Endothelial cell of umbilical vein (primary cell): ENCODE results near the gene PBXIP1. TPM values are rescaled to one million over a fixed set of nuclear protein-coding genes. Genes with fewer than 3 reads are reported as not detected.

Experiments used
- BruUV-seq: library from RNA; stranded (reverse); fragments of 400-500 nt; replicated peaks from 2 replicates; lab custom pipeline; 2021; lab: Mats Ljungman, UMichigan
- CTCF ChIA-PET: fragments of 300-600, 350-600 bp; sonication (Branson Sonifier 250); formaldehyde crosslinking; loops from one replicate; lab custom pipeline; 2021; ENCODE audit warnings: antibody characterized with exemption, inconsistent platforms; lab: Charles Lee
- POLR2A ChIA-PET: fragments of 300-600, 350-600 bp; sonication (Branson Sonifier 250); formaldehyde crosslinking; loops from one replicate; lab custom pipeline; 2021; ENCODE audit warnings: antibody characterized with exemption, inconsistent platforms; lab: Charles Lee
- DNase-seq: peaks from one replicate; pipeline ENCODE4 v3.0.0-alpha.2; 2011; ENCODE audit warnings: low read depth, low spot score
- FAIRE-seq: peaks from 2 replicates; lab custom pipeline; 2011; peaks lifted over from hg19 to GRCh38; lab: Jason Lieb, UNC
- H2AFZ ChIP-seq: 2 replicates; pipeline ENCODE4 v1.6.0; 2012; ENCODE audit warnings: low read depth, low read length, control low read depth, inconsistent platforms
- H3K27ac ChIP-seq: 2 replicates; pipeline ENCODE4 v1.5.1; 2011; ENCODE audit warnings: low read depth, mild to moderate bottlenecking, control low read depth, low read length, moderate library complexity; ENCODE audit not compliant: insufficient read depth
- H3K27me3 ChIP-seq, 2 experiments: 2 replicates each; pipeline versions ENCODE4 v1.6.0 to v1.6.1; 2011; ENCODE audit warnings: low read length in 2 of 2, mixed read lengths in 1 of 2; ENCODE audit not compliant: control insufficient read depth in 2 of 2, insufficient read depth in 2 of 2
- H3K36me3 ChIP-seq, 2 experiments: 2 replicates in 1 of 2; 3 replicates in 1 of 2; pipeline ENCODE4 v1.5.1; 2011; ENCODE audit warnings: low read length in 2 of 2, mild to moderate bottlenecking in 1 of 2, moderate library complexity in 1 of 2; ENCODE audit not compliant: control insufficient read depth in 2 of 2, insufficient read depth in 2 of 2; ENCODE audit errors: extremely low read depth in 1 of 2
- H3K4me1 ChIP-seq: 3 replicates; pipeline ENCODE4 v1.5.1; 2011; ENCODE audit warnings: mild to moderate bottlenecking, low read length; ENCODE audit not compliant: control insufficient read depth, insufficient read depth; ENCODE audit errors: extremely low read depth
- H3K4me2 ChIP-seq: 2 replicates; pipeline ENCODE4 v1.6.1; 2011; ENCODE audit warnings: low read length, control low read depth, mixed read lengths; ENCODE audit not compliant: insufficient read depth
- H3K4me3 ChIP-seq, 3 experiments: fragments of 200-600 bp in 1 of 3; sonication (generic), shearing (Covaris generic) in 1 of 3; replicated peaks in 1 of 3; 2 replicates each; pipeline ENCODE4 v1.5.1; 2011 to 2016; ENCODE audit warnings: control low read depth in 3 of 3, low read length in 3 of 3, mild to moderate bottlenecking in 2 of 3, inconsistent platforms in 1 of 3, low read depth in 1 of 3, moderate library complexity in 1 of 3; ENCODE audit not compliant: insufficient read depth in 1 of 3
- H3K79me2 ChIP-seq: 2 replicates; pipeline ENCODE4 v1.6.0; 2012; ENCODE audit warnings: low read length, inconsistent platforms; ENCODE audit not compliant: control insufficient read depth, insufficient read depth
- H3K9ac ChIP-seq: replicated peaks from 2 replicates; pipeline ENCODE3; 2011; ENCODE audit warnings: low read length, control low read depth; ENCODE audit not compliant: insufficient read depth; ENCODE audit errors: extremely low read depth
- H3K9me1 ChIP-seq: replicated peaks from 3 replicates; pipeline ENCODE4 v1.6.0; 2011; ENCODE audit warnings: mild to moderate bottlenecking, low read length; ENCODE audit not compliant: control insufficient read depth, insufficient read depth; ENCODE audit errors: extremely low read depth
- H3K9me3 ChIP-seq: replicated peaks from 2 replicates; pipeline ENCODE4 v1.5.1; 2012; ENCODE audit warnings: low read length, inconsistent platforms; ENCODE audit not compliant: control insufficient read depth, insufficient read depth
- H4K20me1 ChIP-seq: replicated peaks from 2 replicates; pipeline ENCODE3; 2011; ENCODE audit warnings: mild to moderate bottlenecking, low read length; ENCODE audit not compliant: control insufficient read depth, insufficient read depth; ENCODE audit errors: extremely low read depth
- EZH2 ChIP-seq: IDR thresholded peaks from 2 replicates; pipeline ENCODE4 v1.6.1; 2012; ENCODE audit warnings: borderline replicate concordance, low read depth, mild to moderate bottlenecking, moderate library complexity, low read length, inconsistent platforms; ENCODE audit not compliant: severe bottlenecking
- FOS ChIP-seq: IDR thresholded peaks from 2 replicates; pipeline ENCODE4 v1.6.1; 2011; ENCODE audit warnings: mild to moderate bottlenecking, low read length, moderate library complexity, borderline replicate concordance; ENCODE audit not compliant: insufficient read depth
- GATA2 ChIP-seq: IDR thresholded peaks from 2 replicates; pipeline ENCODE4 v1.7.0; 2011; ENCODE audit warnings: low read depth, mild to moderate bottlenecking, moderate library complexity, mixed read lengths, low read length; ENCODE audit not compliant: insufficient read length, insufficient read depth
- JUN ChIP-seq: IDR thresholded peaks from 2 replicates; pipeline ENCODE4 v1.6.1; 2011; ENCODE audit warnings: borderline replicate concordance, low read depth; ENCODE audit not compliant: insufficient read length, insufficient read depth
- MYC ChIP-seq: IDR thresholded peaks from one replicate; pipeline ENCODE4 v1.6.1; 2011; ENCODE audit warnings: mild to moderate bottlenecking, low read depth, low read length
- POLR2A ChIP-seq: IDR thresholded peaks from 2 replicates; pipeline ENCODE4 v1.6.1; 2012; ENCODE audit warnings: low read depth, mild to moderate bottlenecking, control low read depth, low read length
- POLR2AphosphoS5 ChIP-seq: IDR thresholded peaks from 2 replicates; pipeline ENCODE4 v1.6.1; 2012; ENCODE audit warnings: low read depth, mild to moderate bottlenecking, control low read depth, low read length, moderate library complexity; ENCODE audit not compliant: insufficient read depth
- dilution Hi-C: fragments of 300-500 bp; cut with MboI; formaldehyde crosslinking; loops from one replicate; pipeline ENCODE4 v1.15.0; 2019; ENCODE audit warnings: low sequenced_read_pairs; ENCODE audit not compliant: extremely low pct_ligation_motif_present
- intact Hi-C: fragments of 100-400 bp; cut with micrococcal nuclease; formaldehyde crosslinking; loops from one replicate; pipeline ENCODE4 v1.10.0; 2022
- polyA plus RNA-seq, 4 experiments: library from polyadenylated mRNA; depleted of rRNA in 3 of 4; stranded (reverse) in 3 of 4; unstranded in 1 of 4; fragments of >200 nt; gene quantifications; 2 replicates each; pipeline versions ENCODE4 v1.2.1 to v1.2.3, GENCODE V29; 2011 to 2012; ENCODE audit warnings: missing spikeins in 1 of 4
- total RNA-seq: library from RNA; stranded (reverse); gene quantifications from 2 replicates; pipeline ENCODE4 v1.2.3, GENCODE V29; 2021
- TF ChIP-seq, protein P1 (sequence below), 2 donors: IDR thresholded peaks; 1 replicate in 1 of 2; 2 replicates in 1 of 2; pipeline ENCODE4 v1.5.1; 2011; ENCODE audit warnings: low read length in 2 of 2, mild to moderate bottlenecking in 2 of 2, moderate library complexity in 2 of 2, control low read depth in 1 of 2, inconsistent platforms in 1 of 2, low read depth in 1 of 2; ENCODE audit not compliant: insufficient read depth in 1 of 2; ENCODE audit errors: extremely low read depth in 1 of 2
- TF ChIP-seq, protein P2 (sequence below): IDR thresholded peaks from 2 replicates; pipeline ENCODE4 v1.6.1; 2011; ENCODE audit not compliant: insufficient read depth, insufficient read length

PBXIP1 gene
- total and polyA plus RNA-seq, 2 donors (not counting 3 experiments of a cell fraction or from before 2014, with no cell fraction given), result 49.4 to 54.7 TPM

DNA sequence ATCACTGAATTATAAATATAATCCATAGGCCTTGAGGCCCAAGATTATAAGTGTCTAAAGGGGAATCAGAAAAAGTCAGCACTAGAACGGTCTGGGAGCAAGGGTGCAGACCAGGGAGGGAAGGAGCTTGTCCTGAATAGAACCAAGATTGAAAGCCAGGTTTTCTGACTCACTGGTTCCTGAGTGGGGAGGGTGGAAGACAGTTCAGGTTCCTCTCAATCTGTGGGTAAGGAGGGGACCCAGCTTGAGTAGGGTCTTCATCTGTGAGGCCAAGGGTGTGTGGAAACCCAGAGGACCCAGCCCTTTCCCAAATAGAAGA, 38.3 kb upstream of the PBXIP1 start:
- DNase-seq, result no peak
- POLR2A ChIA-PET, result interaction anchor here (0.6 to 1.7 kb wide), 3 partner anchors 10 to 59 kb away, joined by 3 to 4 read pairs (median 4); partner anchors contain the start of gene SHC1
- TF ChIP-seq MYC (no peak), EZH2 (no peak), POLR2A (no peak), FOS (no peak), JUN (no peak), POLR2AphosphoS5 (no peak), GATA2 (no peak)
- TF ChIP-seq, protein P1, sequence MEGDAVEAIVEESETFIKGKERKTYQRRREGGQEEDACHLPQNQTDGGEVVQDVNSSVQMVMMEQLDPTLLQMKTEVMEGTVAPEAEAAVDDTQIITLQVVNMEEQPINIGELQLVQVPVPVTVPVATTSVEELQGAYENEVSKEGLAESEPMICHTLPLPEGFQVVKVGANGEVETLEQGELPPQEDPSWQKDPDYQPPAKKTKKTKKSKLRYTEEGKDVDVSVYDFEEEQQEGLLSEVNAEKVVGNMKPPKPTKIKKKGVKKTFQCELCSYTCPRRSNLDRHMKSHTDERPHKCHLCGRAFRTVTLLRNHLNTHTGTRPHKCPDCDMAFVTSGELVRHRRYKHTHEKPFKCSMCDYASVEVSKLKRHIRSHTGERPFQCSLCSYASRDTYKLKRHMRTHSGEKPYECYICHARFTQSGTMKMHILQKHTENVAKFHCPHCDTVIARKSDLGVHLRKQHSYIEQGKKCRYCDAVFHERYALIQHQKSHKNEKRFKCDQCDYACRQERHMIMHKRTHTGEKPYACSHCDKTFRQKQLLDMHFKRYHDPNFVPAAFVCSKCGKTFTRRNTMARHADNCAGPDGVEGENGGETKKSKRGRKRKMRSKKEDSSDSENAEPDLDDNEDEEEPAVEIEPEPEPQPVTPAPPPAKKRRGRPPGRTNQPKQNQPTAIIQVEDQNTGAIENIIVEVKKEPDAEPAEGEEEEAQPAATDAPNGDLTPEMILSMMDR (IDR thresholded peaks at IDR 0.05; ENCODE audit: extremely low read depth in 1 of 2, insufficient read depth in 1 of 2, low read depth in 1 of 2, low read length in 2 of 2), result no peak
- TF ChIP-seq, protein P2, sequence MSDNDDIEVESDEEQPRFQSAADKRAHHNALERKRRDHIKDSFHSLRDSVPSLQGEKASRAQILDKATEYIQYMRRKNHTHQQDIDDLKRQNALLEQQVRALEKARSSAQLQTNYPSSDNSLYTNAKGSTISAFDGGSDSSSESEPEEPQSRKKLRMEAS, result no peak
- Histone ChIP-seq H3K4me2 (no peak overlapping the region), H3K27me3 (no peaks in the 10 kb centered on the region), H3K9me1 (no peaks in the 10 kb centered on the region), H3K36me3 (peaks cover 0 to 9% of the 10 kb centered on the region in 2 experiments), H3K9me3 (no peaks in the 10 kb centered on the region), H3K4me1 (peaks cover 2% of the 10 kb centered on the region), H3K4me3 (no peak overlapping the region), H4K20me1 (no peaks in the 10 kb centered on the region), H3K9ac (no peak overlapping the region), H3K79me2 (no peaks in the 10 kb centered on the region), H3K27ac (no peak overlapping the region), H2AFZ (no peak overlapping the region)
- intact Hi-C loops, result no loop called here
- no TSS peak for BruUV-seq
- CTCF ChIA-PET, result interaction anchor here (1.0 to 4.7 kb wide), 15 partner anchors 9 to 112 kb away, joined by 3 to 65 read pairs (median 7); partner anchors contain the start of genes FLAD1, PBXIP1, PMVK and PYGO2
- FAIRE-seq, result no peak
- dilution Hi-C loops, result no loop called here
